ENCODE data around the gene TMEM134. TPM values are rescaled to one million over a fixed set of nuclear protein-coding genes. Genes with fewer than 3 reads are reported as not detected.

Gene TMEM134
- total and polyA plus RNA-seq, 9 of the 15 experiments (the other 6 are each of a cell fraction or from before 2014, with no cell fraction given): 0.63 to 48.4 (median 10.7) TPM

DNA sequence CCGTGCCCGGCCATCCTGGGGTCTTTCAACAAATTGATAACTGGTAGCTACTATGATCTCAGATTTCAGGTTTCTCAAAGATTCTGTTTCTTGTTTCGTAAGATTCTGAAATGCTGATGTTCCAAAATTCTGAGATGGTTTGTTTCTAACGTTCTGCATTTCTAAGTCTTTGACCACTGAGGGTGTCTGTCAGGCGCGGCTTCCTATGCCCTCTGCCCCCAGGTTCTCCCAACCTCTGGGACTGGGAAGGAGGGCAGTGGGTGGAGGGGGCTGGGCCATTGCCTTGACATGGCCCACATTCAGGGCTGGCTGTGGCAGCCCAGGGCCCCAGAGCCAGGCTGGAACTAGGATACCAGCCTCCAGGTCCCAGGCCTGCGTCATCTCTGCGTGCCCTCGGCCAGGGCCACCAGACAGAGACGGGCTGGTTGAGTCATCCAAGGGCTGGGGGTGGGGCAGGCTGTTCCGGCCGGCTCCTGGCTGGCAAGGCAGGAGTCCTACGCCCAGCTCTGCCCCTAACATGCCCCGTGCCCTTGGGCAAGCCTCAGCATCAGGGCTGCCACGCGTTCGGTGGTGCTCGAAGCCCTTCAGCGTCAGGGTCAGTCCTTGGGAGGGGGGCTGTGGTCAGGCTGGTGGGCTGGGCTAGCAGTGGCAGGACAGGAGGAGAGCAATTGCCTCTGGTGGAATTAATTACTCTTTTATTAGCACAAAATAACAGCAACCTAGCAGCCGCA is 5.2 kb downstream of the TMEM134 start (continued):
- TF ChIP-seq FOXO4 (CRISPR knock-in tag; IDR thresholded peaks at IDR 0.05): 0 out of 2 replicates have a peak, but pooled peaks have one; percentile 37
- TF ChIP-seq PCBP2 (IDR thresholded peaks at IDR 0.05; ENCODE audit: low read depth, low read length, poor library complexity, severe bottlenecking): no peak
- no peak for TF ChIP-seq POLR3G (IDR thresholded peaks at IDR 0.05; ENCODE audit: extremely low read depth, insufficient read length, insufficient replicate concordance)
- no peak for TF ChIP-seq SRSF7 (optimal IDR thresholded peaks at IDR 0.05; ENCODE audit: low read depth, low read length)
- no peak for TF ChIP-seq HMG20B (CRISPR knock-in tag; IDR thresholded peaks at IDR 0.05)
- no peak for TF ChIP-seq KAT8 (IDR thresholded peaks at IDR 0.05; ENCODE audit: low read depth)
- TF ChIP-seq TGIF2 (CRISPR knock-in tag; IDR thresholded peaks at IDR 0.05): no peak
- no peak for TF ChIP-seq TEAD2 (tag; IDR thresholded peaks at IDR 0.05)
- no peak for TF ChIP-seq SMARCC2 (IDR thresholded peaks at IDR 0.05; ENCODE audit: low read depth)
- peak; percentile 75 for TF ChIP-seq CBFB (CRISPR knock-in tag; IDR thresholded peaks at IDR 0.05)
- no peak for TF ChIP-seq KLF10 (CRISPR knock-in tag; IDR thresholded peaks at IDR 0.05)
- no peak for TF ChIP-seq SFPQ (IDR thresholded peaks at IDR 0.05; ENCODE audit: low read depth, low read length)
- no peak; a peak in 2 of 4 replicates for TF ChIP-seq MAZ (CRISPR knock-in tag; conservative IDR thresholded peaks at IDR 0.05 in 1 of 2, IDR thresholded peaks at IDR 0.05 in 1 of 2)
- TF ChIP-seq COPS2 (conservative IDR thresholded peaks at IDR 0.05): no peak
- TF ChIP-seq NR3C1 (CRISPR knock-in tag; IDR thresholded peaks at IDR 0.05): no peak
- no peak for TF ChIP-seq CBFA2T3 (IDR thresholded peaks at IDR 0.05)
- peak; percentile 90 for TF ChIP-seq HNRNPL (IDR thresholded peaks at IDR 0.05; ENCODE audit: low read depth, low read length)
- TF ChIP-seq SMAD2 (IDR thresholded peaks at IDR 0.05; ENCODE audit: low read depth, low read length): no peak
- TF ChIP-seq, protein P1, sequence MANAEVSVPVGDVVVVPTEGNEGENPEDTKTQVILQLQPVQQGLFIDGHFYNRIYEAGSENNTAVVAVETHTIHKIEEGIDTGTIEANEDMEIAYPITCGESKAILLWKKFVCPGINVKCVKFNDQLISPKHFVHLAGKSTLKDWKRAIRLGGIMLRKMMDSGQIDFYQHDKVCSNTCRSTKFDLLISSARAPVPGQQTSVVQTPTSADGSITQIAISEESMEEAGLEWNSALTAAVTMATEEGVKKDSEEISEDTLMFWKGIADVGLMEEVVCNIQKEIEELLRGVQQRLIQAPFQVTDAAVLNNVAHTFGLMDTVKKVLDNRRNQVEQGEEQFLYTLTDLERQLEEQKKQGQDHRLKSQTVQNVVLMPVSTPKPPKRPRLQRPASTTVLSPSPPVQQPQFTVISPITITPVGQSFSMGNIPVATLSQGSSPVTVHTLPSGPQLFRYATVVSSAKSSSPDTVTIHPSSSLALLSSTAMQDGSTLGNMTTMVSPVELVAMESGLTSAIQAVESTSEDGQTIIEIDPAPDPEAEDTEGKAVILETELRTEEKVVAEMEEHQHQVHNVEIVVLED (CRISPR knock-in tag; IDR thresholded peaks at IDR 0.05): no peak
- TF ChIP-seq SRSF9 (IDR thresholded peaks at IDR 0.05; ENCODE audit: borderline replicate concordance, low read depth, low read length): no peak
- TF ChIP-seq RHOXF2B (CRISPR knock-in tag; conservative IDR thresholded peaks at IDR 0.05): 0 out of 2 replicates have a peak, but pooled peaks have one; percentile 23
- TF ChIP-seq MTA3 (IDR thresholded peaks at IDR 0.05; ENCODE audit: borderline replicate concordance): peak; percentile 87
- TF ChIP-seq GATAD2B (IDR thresholded peaks at IDR 0.05; ENCODE audit: borderline replicate concordance): 0 out of 2 replicates have a peak, but pooled peaks have one; percentile 58
- TF ChIP-seq TAL1 (IDR thresholded peaks at IDR 0.05): no peak
- no peak for TF ChIP-seq ZC3H4 (CRISPR knock-in tag; IDR thresholded peaks at IDR 0.05; ENCODE audit: borderline replicate concordance)
- TF ChIP-seq ARID1B (IDR thresholded peaks at IDR 0.05): peak; percentile 55

All from K562 (cell line).